UCSD-AML1 (cell line): Measurements from ENCODE around the gene LRRC14B.
"Not testable (repeated sequence)": the region's sequence is repeated elsewhere in the genome, so short reads cannot be mapped to it uniquely, and the experiment has no call there.

Experiments used
- DNase-seq: peaks from one replicate; lab custom pipeline; 2025; ENCODE audit not compliant: unreplicated experiment; lab: John Stamatoyannopoulos, UW

The LRRC14B gene

GRCh38 chr5:190366-191035 lies 794 bp upstream of the LRRC14B start:
- no peak for DNase-seq

DNA sequence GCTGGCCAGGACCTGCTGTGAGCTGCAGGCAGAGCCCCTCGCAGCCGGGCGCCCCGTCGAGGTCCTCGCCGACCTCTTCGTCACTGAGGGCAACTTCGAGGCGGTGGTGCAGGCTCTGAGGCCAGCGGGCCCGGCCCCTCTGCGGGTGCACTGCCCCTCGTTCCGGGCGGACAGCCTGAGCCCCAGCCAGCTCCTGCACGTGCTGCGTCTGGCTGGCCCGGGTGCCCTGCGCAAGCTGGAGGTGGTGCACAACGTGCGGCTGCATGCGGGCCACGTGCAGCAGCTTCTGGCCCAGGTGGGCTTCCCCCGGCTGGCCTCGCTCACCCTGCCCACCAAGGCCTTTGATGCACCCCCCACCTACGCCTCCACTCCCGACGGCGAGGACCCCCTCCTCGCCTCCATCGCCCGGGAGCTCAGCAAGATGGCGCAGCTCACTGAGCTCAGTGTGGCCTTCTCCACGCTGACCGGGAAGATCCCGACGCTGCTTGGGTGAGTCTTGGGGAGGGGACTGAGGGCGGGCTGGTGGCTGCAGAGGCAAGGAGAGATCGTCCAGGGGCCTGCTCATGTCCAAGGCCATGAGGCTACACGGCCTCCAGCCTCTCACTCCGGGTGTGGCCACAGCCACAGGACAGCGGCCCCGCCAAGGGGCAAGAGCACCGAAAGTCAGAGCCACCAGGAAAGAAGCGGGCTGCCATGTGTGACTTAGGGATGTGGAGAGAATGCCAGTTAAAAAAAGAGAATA lies 825 bp downstream of the LRRC14B start:
- no peak for DNase-seq

- DNase-seq, result no peak
Measured at GRCh38 chr5:192691-192969, 1.3 kb downstream of the LRRC14B start.

DNA sequence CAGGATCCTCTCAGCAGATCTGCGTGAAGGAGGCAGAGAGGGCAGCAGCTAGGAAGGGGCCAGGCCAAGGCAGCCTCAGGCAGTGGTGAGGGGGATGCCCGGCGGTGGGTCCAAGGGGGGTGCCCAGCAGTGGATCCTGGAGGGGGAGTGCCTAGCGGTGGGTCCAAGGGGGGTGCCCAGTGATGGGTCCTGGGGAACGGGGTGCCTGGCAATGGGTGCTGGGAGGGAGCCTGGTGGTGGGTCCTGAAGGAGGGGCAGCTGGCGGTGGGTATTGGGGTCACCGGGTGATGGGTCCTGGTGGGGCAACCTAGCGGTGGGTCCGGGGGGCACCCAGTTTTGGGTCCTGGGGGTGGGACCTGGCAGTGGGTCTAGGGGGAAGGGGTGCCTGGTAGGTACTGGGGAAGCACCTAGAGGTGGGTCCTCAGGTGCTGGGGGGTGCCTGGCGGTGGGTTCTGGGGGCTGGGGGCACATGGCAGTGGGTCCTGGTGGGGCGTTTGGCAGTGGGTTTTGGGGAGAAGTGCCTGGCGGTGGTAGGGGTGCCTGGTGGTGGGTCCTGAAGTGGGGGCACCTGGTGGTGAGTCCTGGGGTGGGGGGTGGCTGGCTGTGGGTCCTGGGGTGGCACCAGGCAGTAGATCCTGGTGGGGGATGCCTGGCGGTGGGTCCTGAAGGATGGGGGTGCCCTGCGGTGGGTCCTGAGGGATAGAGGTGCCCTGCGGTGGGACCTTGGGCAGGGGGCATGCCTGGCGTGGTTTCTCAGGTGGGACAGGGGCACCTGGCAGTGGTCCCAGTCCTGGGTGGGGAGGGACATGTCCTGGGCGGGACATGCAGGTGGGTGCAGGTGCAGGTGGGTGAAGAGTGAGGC lies 1.9 kb downstream of the LRRC14B start:
- DNase-seq, result no peak

GRCh38 chr5:194102-194501 lies 2.8 kb downstream of the LRRC14B start:
- DNase-seq, result no peak

DNA sequence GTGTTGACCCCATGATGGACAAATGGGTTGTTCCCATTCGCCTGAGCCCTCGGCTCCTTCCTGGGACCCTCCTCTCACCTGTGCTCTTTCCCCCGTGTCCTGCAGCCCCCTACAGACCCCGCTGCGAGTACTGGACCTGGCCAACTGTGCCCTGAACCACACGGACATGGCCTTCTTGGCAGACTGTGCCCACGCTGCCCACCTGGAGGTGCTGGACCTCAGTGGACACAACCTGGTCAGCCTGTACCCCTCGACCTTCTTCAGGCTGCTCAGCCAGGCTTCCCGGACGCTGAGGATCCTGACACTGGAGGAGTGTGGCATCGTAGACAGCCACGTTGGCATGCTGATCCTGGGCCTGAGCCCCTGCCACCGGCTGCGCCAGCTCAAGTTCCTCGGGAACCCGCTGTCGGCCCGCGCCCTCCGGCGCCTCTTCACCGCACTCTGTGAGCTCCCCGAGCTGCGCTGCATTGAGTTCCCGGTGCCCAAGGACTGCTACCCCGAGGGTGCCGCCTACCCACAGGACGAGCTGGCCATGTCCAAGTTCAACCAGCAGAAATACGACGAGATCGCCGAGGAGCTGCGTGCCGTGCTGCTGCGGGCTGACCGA lies 3.4 kb downstream of the LRRC14B start:
- no peak for DNase-seq

DNA sequence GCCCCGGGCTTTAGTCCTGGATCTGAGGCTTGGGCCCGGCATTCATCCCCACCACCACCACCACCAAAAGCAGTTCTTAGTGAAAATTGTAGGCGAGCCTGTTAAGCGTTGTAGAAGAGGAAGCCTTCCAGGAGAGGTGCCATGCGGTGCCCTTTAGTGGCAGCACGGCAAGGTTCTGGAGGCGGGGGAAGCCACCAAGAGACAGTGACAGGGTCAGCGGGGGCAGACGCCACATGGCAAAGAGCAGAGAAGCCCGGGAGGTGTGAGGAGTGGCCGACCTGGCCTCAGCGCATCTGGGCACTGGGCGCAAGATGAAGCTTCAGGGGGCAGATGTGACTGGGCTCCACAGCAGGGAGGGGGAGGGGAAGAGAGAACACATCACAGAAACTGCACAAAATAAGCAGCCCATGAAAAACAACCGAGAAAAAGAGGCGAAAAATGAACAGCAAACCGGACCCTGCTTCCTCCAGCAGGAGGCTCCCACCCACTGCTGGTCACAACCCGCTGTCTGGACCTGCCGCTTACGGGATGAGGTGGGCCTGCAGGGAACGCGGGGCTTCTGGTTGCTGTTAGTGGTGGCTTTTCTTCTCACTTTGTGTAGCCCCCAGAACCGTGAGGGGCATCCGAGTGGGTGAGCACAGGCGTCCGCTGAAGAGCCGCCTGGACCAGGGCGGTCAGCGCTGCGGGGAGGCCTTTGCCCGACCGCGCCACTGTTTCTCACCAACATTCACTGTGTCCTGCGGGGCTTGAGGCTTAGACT lies 4.3 kb downstream of the LRRC14B start:
- DNase-seq, result no peak

GRCh38 chr5:196350-196749 lies 5.1 kb downstream of the LRRC14B start:
- DNase-seq, result no peak

- DNase-seq, result not testable (repeated sequence)
Measured at GRCh38 chr5:197031-197430, 5.7 kb downstream of the LRRC14B start.

DNA sequence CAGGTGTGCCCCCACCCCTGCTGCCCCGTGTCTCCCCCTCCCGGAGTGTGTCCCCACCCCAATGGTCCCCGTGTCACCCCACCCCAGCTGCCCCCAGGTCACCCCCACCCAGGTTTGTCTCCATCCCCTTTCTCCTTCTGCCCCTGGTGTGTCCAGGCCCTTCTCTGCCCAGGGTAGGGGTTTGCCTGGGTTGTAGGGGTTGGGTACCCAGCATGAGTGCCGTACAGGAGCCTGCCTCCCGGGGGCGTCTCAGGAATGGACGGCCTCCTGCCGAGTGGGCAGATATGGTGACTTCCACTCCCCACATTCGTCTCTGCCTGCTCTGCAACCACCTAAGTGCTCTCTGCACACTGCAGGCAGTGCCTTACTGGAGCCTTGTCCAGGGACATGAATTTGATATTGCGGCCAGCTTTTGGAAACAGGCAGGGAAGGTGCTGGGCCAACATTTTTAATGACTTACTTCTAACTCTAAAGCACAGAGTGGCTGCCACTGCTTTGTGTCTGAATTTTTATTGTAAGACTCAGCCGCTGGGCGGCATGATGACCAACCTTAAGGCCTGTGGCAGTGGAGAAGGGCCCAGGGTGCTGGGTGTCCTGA lies 6.7 kb downstream of the LRRC14B start:
- DNase-seq, result no peak

- DNase-seq, result no peak
Measured at GRCh38 chr5:198516-199196, 7.4 kb downstream of the LRRC14B start.

- DNase-seq, result no peak
Measured at GRCh38 chr5:199197-199949, 8.1 kb downstream of the LRRC14B start.

DNA sequence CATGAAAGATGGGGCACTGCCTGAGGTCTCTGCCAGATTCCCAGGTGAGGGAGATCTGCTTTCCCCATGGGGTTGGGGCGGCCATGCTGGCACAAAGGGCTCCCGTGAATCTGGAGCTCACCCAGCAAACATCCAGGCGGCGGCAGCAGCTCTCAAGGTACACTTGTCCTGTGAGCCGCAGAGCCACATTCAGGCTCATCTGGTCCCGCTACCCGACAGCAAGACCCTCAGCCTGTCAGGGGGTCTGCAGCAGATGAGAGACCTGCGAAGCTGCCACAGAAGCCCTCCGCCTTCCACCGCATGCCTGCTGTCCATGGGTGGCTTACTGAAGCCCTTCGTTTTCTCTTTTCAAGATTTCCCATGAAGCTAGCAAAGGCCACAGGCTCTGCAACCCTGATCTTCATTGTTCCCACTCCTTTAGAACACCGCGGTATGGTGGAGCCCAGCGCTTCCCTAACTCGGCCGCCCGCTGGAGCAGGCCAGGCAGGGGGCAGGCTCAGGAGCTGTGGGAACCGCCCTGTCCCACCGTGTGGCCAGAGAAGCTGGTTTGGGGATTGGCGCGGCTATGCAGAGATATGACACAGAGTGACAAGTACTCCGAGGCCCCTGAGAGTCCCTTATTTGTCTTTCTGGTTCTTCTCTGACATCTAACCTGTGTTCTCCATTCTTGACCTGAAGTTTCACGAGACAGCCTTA lies 8.8 kb downstream of the LRRC14B start:
- DNase-seq, result no peak

DNA sequence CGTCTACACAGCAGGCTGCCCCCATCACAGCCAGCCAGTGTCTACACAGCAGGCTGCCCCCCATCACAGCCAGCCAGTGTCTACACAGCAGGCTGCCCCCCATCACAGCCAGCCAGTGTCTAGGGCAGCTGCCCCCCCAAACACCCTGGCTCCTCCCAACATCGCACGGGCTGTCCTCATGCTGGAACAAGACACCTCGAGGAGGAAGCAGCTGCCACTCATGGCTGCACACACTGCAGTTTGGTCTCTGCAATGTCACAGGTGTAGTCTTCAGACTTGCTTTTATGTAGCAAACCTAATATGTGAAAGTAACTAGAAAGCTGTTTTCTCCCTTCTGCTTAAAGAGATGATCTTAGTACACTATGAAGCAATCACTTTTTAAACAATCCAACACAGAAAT lies 9.7 kb downstream of the LRRC14B start:
- no peak for DNase-seq

- no peak for DNase-seq
Measured at GRCh38 chr5:201672-202071, 10.4 kb downstream of the LRRC14B start.

DNA sequence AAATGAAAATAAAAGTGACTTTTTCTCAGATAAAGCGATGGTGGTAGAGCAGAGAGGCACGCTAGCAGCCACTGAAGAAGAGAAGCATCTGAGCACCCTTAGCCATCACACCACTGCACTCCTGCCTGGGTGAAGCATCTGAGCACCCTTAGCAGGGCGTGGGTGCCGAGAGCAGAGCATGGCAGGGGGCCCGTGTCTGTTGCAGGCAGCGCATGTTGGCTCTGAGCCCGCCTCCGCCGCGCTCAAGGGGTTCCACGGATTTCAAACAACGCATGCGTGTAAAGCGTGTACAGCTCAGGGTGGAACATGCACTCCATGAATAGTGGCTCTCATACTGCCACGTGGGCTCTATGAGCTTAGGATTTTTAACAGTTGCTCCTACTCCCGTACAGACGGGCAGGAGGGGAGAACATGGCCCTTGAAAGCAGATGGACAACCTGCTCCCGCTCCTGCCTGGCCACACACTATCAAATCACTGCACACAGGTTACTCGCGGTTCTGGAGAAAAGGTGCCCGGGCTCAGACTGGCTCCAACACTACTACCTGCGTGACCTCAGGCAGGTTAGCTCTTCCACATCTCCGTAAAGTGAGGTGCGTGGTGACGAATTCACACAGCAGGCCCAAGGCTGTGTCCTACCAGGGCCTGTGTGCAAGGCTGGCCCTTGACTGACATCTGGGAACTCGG lies 12.1 kb downstream of the LRRC14B start:
- DNase-seq, result no peak

DNA sequence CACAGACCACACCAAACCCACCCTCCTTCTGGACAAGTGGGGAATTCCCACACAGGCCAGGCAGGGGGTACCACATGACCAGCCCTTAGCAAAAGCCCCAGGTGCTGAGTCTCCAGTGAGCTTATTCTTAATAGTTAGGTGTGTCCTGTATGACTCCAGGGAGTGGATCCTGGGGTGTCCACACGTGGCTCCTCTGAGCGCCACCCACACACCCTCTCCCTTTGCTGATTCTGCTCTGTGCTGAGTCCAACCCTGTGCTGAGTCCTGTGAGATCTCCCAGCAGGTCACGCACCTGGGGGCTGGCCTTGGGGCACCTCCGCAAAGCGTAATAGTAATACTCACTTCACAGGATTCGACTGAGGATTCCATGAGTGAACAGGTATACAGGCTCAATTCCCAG lies 12.7 kb downstream of the LRRC14B start:
- DNase-seq, result no peak

DNA sequence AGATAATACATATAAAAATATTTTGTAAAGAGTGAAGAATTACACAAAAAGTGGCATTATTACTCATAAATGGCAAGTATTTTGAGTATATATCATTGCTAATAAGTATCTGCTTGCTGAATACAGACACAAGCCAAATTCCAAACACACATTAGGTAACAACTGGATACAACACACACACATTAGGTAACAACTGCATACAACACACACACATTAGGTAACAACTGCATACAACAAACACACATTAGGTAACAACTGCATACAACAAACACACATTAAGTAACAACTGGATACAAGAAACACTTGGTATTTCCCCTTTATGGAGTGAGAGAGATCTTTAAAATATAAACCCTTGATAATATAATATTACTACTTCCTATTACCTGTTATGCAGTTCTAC lies 13.2 kb downstream of the LRRC14B start:
- no peak for DNase-seq
